Head of caudate nucleus (tissue), 42 donors: ENCODE measurements around the gene KLRC1.
A peak's percentile ranks its signal among the peaks of the same experiment; 100 is the strongest.
"Not testable (repeated sequence)": the region's sequence is repeated elsewhere in the genome, so short reads cannot be mapped to it uniquely, and the experiment has no call there.

ENCODE experiments used
- DNase-seq, 42 donors: peaks; one replicate each; pipeline versions ENCODE4 v3.0.0 to v3.0.0-alpha.2; 2020 to 2021; ENCODE audit warnings: mixed read lengths in 7 of 42
- intact Hi-C: fragments of 100-400 bp; cut with DNase I; formaldehyde crosslinking; loops from one replicate; pipeline ENCODE4 v1.15.0; 2022

KLRC1 gene

GRCh38 chr12:10425938-10426337 lies 27.2 kb downstream of the KLRC1 start:
- peak in 21 of 42 donors; percentile 2 to 68 (median 23) for DNase-seq
- intact Hi-C loops = not testable (repeated sequence)

GRCh38 chr12:10424260-10424899 lies 28.8 kb downstream of the KLRC1 start:
- intact Hi-C loops, DNase-seq: not testable (repeated sequence)

- intact Hi-C loops, DNase-seq: not testable (repeated sequence)
These were observed 31.0 kb downstream of the KLRC1 start for GRCh38 chr12:10422159-10422558.

GRCh38 chr12:10420334-10420733 lies 32.8 kb downstream of the KLRC1 start, which contains the start of gene KLRC3:
TSS of gene KLRC3 (minus strand) at chr12:10420595. CDS start at chr12:10420550, 45 bp downstream.
- DNase-seq, intact Hi-C loops: not testable (repeated sequence)

- intact Hi-C loops = no loop called here
- DNase-seq = no peak
These were observed 43.8 kb downstream of the KLRC1 start, which contains the start of gene KLRC4 for GRCh38 chr12:10409392-10409791. TSS of gene KLRC4 (minus strand) at chr12:10409757. CDS start at chr12:10409575, 182 bp downstream.

GRCh38 chr12:10408842-10409241 lies 44.3 kb downstream of the KLRC1 start:
- intact Hi-C loops = no loop called here

GRCh38 chr12:10406725-10407124 lies 46.5 kb downstream of the KLRC1 start:
- no peak for DNase-seq
- intact Hi-C loops = no loop called here

More at GRCh38 chr12:10408842-10409241, 44.3 kb downstream of the KLRC1 start:
- no peak for DNase-seq

GRCh38 chr12:10405294-10405693 lies 47.9 kb downstream of the KLRC1 start:
- intact Hi-C loops = no loop called here
- no peak for DNase-seq

- DNase-seq = no peak
- intact Hi-C loops = no loop called here
These were observed 48.4 kb downstream of the KLRC1 start for GRCh38 chr12:10404798-10405197.

GRCh38 chr12:10400829-10401228 lies 52.3 kb downstream of the KLRC1 start:
- intact Hi-C loops = no loop called here
- DNase-seq = no peak

- DNase-seq = no peak
- intact Hi-C loops = no loop called here
These were observed 55.0 kb downstream of the KLRC1 start for GRCh38 chr12:10398168-10398567.

GRCh38 chr12:10397296-10397695 lies 55.9 kb downstream of the KLRC1 start:
- intact Hi-C loops = no loop called here
- DNase-seq = no peak

- intact Hi-C loops, DNase-seq: not testable (repeated sequence)
These were observed 57.0 kb downstream of the KLRC1 start for GRCh38 chr12:10396176-10396575.
